GM18519 (cell line): ENCODE results near the gene PTPRR.
"Not testable (repeated sequence)": the region's sequence is repeated elsewhere in the genome, so short reads cannot be mapped to it uniquely, and the experiment has no call there.

Source experiments
- ATAC-seq: cut with Tn5 transposase; IDR thresholded peaks from one replicate; pipeline ENCODE4 v1.9.1; 2021; ENCODE audit warnings: mild to moderate bottlenecking, moderate library complexity; ENCODE audit not compliant: unreplicated experiment, low FRiP score

The PTPRR gene

DNA sequence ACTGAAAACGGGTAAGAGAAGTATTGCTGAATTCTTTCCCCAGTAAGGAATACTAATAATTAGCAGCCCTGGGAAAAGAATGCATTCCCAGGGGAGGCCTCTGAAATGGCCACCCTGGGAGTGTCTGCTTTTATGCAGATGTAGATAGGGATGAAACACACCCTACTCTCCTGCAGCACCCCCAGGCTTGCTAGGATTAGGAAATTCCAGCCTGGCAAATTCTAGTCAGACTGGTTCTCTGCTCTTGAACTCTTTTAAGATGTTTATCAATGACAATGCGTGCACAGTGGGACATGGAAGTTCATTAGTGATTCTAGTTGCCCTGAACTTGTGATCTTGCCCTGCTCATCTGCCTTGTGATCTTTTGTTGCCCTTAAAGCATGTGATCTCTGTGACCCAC lies 112.5 kb downstream of the PTPRR start:
- not testable (repeated sequence) for ATAC-seq

DNA sequence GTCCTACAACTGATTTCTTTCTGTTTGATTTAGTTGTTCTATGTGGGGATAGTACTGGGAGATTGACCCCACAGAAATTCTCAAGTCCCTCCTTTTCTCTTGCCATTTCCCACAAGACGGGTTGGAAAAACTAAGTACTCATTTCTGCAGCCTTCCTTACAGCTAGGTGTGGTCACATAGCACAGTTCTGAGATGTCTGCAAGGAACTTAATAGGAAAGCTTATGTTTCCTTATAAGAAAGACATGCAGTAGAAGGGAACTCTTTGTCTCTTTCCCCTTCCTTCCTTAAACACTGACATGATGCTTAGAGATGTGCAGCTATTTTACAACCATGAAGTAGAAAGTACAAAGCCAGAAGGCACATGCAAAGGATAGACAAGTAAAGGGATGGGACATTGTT lies 113.7 kb downstream of the PTPRR start:
- ATAC-seq: no peak

DNA sequence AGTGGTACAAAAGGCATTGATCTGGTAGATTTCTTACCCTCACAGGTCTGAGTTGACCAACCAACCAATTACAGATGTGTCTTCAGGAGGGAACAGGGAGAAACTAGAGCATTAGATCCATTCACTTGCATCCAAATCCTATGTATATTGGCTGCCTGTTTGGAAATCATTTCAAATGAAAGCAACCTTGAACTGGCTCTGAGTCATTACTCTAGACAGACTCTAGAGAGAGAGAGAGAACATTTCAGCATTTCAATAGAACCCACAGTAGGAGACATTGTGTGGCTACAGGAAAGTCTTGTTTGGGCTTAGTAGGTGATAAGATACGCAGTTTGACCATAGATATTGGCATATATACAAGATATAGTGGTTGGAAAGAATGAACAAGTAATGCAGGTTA lies 114.5 kb downstream of the PTPRR start:
- no peak for ATAC-seq

DNA sequence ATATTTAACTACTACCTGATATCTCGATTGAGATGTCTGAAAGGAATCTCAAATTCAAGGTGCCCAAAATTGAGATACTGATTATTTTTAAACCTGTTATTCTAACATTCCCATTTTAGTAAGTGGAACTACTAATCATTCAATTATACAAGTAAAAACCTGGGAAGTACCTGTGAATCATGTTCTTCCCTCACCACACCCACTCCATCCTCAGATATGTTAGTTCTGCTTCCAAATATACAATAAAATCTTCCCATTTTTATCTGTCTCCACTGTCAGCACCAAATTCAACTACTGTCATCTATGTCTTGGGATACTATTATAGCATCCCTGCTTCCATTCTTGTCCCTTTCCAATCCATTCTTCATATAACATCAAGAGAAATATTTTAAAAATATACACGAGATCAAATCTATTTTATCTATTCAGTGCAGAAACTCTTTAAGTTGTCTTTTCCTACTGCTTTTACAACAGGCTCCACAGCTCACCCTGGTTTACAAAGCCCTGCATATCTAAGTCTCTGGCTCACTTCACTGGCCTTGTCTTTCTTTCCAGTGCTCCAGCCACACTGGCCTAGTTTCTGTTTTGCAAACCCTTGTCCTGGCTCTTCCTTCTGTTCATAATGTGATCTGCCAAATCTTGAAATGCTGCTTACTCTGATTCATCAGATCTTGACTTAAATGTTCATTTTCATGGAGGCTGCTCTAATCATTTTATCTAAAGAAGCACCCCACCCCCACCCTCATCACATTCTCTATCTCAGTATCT lies 122.3 kb downstream of the PTPRR start:
- no peak for ATAC-seq

DNA sequence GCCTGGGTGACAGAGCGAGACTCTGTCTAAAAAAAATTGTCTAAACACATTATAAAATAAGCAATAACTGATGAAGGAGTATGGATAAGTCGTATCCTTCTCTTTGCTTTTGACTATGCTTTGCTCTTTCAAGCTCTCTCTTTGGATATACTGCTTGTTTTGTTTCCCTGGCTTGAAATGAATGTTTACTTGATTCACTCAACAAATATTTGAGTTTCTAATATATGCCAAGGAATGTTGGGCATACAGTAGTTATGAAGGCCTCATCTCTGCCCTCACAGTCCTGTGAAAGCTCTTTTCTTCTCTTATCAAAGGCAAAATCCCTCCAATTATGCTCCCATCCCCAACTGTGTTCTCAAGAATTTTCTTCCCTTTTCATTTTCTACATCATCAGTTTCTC lies 123.5 kb downstream of the PTPRR start:
- ATAC-seq: no peak

DNA sequence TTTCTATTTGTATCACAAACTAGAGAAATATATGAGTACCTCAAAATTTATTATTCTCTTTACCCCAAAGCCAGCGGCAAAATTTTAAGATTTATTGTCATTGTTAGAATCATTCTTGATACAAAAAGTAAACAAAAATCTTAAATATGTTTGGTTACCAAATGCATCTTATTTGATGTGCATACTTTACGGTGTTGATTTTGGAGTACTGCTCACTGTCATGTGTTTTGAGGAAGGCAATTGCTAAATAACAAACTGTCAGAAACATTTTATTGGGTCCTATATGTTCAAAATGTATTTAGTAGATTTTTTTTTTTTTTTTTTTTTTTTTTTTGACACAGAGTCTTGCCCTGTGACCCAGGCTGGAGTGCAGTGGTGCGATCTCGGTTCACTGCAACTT lies 124.9 kb downstream of the PTPRR start:
- no peak for ATAC-seq

DNA sequence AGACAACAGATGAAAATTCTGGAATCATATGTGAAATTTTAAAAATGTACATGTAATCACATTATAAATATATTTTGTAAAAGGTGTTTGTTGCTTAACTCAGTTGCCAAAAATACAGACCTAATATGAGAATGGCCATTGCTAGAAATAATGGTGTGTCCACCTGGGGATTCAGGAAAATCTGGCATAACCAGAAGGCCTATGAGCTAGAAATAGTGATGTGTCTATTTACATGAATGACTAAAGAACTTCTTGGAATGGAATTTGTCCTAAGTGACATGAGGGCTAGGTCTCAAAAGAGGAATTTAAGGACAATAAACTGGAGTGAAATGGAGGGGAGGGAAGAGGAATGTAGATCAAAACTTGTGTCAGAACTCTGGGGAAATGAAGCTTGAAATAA lies 126.4 kb downstream of the PTPRR start:
- ATAC-seq: no peak

DNA sequence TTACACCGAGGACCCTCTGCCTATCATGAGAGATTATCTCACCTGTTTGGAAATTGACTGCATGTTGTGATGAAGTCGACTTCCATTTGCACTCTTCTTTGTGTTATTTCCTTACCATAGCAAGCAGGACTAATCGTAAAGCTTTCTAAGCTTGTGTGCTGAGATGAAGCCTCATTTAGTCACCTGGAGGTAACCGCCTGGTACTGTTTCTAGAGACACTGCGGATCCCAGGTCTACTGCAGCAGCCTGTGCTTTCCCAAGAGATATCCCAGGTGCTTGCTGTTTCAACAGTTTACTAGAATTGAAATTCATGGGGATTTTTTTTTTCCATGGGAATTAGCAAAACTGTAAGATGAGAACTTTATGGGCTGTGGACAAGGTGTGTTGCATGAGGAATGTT lies 131.8 kb downstream of the PTPRR start:
- no peak for ATAC-seq

DNA sequence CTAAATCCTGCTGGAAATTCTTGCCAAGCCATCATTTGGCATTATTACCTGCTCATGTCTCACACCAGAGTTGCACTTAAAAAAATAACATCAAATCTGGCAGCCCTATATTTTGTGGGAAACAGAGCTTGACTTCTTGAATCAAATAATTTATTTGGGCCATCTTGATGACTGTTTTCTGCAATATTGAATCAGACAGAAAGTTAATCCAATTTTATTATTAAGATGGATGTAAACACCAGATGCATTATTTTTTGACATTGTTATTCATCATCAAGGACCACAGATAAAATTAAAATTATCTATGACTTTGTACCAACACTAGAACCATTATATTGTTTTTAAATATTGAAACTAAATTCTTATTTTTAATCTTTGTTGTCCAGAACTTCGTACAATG lies 132.9 kb downstream of the PTPRR start:
- ATAC-seq: no peak

DNA sequence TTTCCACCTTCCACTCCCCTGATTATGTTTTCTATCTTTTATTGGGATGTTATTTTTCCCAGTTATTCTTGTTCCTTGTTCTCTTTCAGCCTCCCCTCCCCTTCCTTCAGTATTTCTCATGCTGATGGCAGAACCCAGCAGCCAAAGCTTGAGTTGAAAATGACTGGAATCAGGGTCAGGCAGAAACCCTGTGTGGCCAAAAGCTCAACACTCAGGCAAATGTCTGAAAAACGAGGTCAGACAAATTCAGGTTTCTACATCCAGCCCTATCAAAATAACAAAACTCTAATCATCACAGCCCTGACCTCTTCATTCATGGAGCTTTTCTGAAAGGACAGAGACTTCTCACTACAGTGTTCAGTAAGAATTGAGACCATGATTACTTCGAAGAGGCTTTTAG lies 134.6 kb downstream of the PTPRR start:
- no peak for ATAC-seq

DNA sequence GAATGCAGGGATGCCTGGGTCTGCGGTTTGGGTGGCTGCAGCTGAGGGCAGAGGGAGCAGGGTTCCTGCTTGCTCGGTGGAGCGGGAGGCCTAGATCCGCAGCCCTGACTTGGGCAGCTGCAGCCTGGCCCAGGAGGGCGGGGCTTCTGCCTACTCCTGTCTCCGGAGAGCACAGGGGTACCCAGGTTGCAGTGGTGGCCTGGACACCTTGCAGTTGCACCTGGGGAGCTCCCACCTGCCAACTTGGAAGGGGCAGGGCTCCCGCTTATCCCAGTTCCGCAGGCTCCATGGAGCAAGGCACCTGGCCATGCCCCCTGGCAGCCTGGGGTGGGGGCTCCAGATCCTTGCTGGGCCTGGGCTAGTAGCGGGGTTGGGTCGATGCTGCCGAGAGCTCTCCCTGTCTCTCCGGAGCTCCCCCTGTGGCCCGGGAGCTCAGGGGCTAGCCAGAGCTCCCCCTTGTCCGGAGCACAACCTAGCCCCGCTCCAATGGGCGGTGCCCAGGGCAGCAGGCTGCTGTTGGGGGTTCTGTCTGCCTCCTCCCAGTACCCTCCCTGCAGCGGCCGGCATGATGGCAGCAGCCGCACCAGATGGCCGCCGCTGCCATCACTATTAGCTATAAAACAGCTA lies 136.4 kb downstream of the PTPRR start:
- ATAC-seq: no peak

DNA sequence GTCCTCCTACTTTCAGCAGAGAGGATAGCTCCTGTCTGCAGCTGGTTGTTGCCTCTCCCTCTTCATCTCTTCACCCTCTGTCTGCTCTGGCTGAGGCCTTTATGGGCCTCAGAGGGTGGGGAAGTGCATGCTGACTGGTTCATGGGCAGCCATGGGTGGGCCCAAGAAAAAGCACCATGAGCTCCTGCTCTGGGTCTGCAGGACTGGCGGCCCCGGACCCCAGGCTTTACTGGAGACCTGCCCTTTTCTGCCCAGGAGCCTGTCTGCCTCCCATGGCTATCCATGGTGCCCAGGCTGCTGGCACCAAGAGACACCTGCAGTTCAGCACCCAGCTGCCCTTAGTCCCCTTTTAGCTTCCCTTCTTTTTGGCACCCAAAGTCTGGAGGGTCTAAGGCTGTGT lies 137.1 kb downstream of the PTPRR start:
- no peak for ATAC-seq

DNA sequence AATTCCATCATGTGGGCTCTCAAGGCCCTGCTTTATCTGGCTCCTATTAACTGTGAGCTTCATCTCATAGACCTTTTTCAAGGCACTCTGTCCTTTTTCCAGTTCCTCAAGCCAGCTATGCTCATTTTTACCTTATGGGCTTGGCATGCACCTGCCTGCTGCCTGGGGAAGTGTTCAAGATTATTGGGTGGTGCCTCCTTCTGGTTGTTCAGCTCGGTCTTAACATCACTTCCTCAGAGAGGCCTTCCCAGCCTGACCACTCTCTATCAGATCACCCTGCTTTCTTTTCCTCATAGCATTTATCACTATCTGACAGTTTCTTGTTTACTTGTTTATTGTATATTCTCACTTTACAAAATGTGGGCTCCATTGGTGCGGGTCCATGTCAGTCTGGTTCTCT lies 141.3 kb downstream of the PTPRR start:
- ATAC-seq: no peak

DNA sequence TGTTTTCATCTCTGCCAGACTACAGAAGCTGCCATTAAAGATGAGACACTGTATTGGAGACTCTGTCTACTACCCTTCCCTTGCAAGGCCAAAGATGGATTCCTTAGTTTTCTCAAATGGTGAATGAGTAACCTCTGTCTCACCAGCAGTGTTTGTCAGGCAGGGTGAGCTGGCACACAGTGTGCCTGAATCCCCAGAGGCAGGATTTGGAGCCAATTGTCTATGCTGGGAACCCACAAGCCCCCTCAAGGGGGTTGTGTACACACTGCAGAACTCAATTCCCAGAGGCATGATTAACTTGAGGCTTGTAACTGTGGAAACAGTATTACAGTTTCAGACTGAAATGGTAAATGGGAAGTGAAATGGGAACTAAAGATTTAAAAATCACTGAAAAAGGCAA lies 146.5 kb downstream of the PTPRR start:
- no peak for ATAC-seq

DNA sequence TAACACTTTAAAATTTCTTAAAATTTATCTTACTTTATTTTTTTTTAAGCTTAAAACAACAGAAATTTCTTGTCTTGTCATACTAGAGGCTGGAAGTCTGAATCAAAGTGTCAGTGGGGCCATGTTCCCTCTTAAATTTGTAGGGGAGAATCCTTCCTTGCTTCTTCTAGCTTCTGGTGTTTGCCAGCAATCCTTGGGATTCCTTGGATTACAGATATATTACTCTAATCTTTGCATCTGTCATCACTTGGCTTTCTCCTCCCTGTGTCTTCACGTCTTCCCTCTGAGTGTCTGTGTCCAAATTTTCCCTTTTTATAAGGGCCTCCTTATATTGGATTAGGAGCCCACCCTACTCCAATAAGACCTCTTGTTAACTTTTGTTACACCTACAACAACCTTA lies 147.7 kb downstream of the PTPRR start:
- no peak for ATAC-seq

DNA sequence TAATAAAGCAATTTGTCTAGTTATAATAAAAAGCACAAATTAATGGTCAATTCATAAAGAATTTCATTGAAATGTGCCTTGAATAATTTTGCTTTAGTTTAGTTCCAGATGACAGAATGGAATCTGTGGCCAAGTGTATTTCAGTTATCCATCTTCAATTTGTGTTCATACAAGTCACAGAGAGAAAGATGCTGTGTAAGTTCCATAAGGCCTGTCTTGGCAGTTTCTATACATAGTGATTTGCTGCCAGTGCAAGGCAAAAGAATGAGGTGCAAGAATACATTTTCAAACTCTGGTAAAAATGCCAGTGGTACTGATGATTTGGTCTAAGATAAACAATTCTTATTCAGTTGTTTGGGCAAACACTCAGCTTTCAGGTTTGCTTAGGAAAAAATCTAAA lies 149.0 kb downstream of the PTPRR start:
- no peak for ATAC-seq

DNA sequence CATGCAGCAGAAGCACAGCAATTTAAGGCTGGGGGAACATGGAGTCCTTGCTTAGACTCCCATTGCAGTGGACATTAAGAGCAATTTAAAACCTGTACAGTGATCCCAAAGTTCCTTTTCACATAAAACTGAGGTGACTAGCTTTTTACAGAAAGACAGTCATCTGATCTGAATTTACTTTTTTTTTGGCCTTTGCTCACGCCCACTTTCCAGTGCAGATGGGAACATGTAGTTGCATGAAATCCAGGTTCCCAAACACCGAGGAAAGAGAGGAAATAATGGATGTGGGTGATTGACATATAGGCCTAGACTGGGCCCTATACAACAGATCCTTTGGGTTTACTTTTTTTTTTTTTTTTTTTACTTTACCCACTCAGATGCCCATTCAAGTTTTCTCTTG lies 156.9 kb downstream of the PTPRR start:
- no peak for ATAC-seq

DNA sequence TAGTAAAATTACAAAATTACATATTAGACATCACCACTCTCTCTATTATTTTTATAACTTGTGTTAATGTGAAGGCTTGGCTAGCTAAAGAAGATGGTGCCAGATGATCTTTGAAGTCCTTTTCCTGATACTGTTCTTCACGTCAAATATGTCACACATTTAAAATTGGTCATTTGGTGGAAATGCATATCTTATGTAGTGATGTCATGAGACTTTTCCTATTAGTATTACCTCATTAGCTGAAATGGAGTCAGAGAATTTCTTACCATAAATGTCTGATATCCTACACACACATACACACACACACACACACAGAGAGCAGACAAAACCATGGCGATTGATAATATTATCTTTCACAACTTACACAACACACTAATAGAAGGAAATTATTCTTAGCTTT lies 158.5 kb downstream of the PTPRR start:
- ATAC-seq: no peak

DNA sequence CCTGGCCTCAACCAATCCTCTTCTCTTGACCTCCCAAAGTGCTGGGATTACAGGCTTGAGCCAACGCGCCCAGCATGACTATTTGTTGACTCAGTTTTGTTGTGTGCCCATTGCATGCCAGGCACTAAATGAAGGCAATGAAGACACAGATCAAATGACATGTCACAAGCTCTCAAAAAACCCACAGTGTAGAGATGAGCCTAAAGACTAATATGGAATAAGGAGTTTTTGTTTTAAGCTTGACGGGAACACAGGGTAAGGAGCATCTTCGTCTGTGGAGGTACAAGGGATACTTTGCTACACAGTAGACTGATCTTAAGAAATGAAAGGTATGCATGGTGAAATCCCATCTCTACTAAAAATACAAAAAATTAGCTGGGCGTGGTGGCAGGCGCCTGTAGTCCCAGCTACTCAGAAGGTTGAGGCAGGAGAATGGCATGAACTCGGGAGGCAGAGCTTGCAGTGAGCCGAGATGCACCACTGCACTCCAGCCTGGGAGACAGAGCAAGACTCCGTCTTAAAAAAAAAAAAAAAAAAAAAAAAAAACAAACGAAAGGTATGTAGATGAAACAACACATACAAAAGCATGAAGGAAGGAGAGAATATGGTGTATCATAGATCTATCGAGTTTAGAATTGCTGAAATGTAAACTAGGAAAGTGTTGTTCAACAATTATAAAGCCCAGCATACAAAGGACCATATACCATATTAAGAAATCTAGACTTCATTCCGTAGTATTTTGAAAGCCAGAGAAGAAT lies 161.2 kb downstream of the PTPRR start:
- ATAC-seq: no peak

DNA sequence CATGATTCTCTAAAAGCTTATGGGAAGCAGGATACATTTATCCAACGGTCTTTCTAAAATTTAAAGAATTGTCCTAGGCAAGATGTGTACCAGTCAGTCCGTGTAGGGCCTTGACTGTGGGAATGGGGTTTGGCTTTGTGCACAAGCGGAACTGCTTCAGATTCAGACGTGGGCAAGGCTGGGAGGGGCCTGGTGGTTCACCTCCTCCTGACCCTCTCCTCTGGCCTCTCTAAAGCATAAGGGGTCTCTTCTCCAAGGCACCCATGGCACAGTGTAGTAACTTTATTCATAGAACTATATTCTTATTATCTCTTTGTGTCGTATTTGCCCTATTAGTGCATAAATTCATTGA lies 162.1 kb downstream of the PTPRR start:
- ATAC-seq: no peak

DNA sequence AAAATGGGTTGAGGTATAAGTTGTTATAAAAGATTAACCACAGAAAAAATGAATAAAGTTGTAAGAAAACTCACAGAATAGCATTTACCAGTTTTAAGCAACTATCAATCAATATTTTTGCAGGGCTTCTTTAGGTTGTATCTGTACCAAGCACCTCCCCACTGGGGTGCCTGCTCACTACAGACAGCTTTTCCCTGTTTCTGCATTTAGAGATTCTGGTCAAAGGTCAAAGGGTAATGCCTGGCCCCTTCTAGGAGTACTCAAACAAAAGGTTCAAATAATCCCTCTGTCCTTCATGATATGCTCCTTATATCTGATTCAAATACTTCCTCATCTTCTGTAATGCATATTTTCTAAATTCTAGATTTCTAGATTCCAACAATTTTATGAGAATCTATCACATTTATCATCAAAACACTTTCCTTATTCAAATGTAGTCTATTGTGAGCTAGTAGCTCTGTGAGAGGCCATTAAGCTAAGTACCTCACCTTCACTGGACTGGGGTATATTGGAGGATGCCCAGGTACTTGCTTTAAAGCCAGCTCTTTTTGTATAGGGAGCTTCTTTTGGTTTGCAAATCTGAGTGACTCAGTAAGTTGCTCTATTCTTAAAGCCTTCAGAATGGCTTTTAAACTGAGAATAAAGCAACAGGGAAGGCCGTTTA lies 162.6 kb downstream of the PTPRR start:
- no peak for ATAC-seq
